HEK293 (cell line): ENCODE results near the gene CDK5.

Experiments used
- CTCF ChIA-PET: fragments of 350-600 bp; formaldehyde crosslinking; extraction: SDS; loops from one replicate; lab custom pipeline; 2021; ENCODE audit warnings: antibody characterized with exemption; lab: Yijun Ruan, JAX
- POLR2A ChIA-PET: fragments of 300-600 bp; formaldehyde crosslinking; extraction: SDS; loops from one replicate; lab custom pipeline; 2020; ENCODE audit warnings: antibody characterized with exemption, inconsistent platforms; lab: Yijun Ruan, JAX
- H3K27ac ChIP-seq: fragments of 200-500 bp; sonication (Bioruptor generic); 2 replicates; pipeline ENCODE4 v1.5.1; 2014; ENCODE audit warnings: low read depth, low read length, control low read depth, inconsistent platforms; ENCODE audit errors: extremely low read depth
- H3K36me3 ChIP-seq, 2 experiments: fragments of 200-500 bp in 1 of 2; sonication (Bioruptor generic) in 1 of 2; 1 replicate in 1 of 2; 2 replicates in 1 of 2; pipeline ENCODE4 v1.5.1; 2014 to 2017; ENCODE audit warnings: inconsistent platforms in 2 of 2, low read length in 2 of 2; ENCODE audit not compliant: control insufficient read depth in 2 of 2, insufficient read depth in 1 of 2
- H3K4me1 ChIP-seq: fragments of 200-500 bp; sonication (Bioruptor generic); 2 replicates; pipeline ENCODE4 v1.5.1; 2014; ENCODE audit warnings: mild to moderate bottlenecking, low read length, inconsistent platforms; ENCODE audit not compliant: control insufficient read depth, insufficient read depth
- H3K4me3 ChIP-seq: 2 replicates; pipeline ENCODE4 v1.5.1; 2011; ENCODE audit warnings: low read depth, mild to moderate bottlenecking, control low read depth, low read length, moderate library complexity
- H3K9me3 ChIP-seq: fragments of 200-500 bp; sonication (Bioruptor generic); 2 replicates; pipeline ENCODE4 v1.5.1; 2014; ENCODE audit warnings: low read depth, low read length, inconsistent platforms; ENCODE audit not compliant: control insufficient read depth, insufficient read depth
- CTCF ChIP-seq: fragments of 450-650 bp; formaldehyde crosslinking; IDR thresholded peaks from 2 replicates; pipeline ENCODE4 v1.5.1; 2016; ENCODE audit warnings: missing biosample characterization, missing genetic modification characterization
- SP3 ChIP-seq: fragments of 450-650 bp; formaldehyde crosslinking; IDR thresholded peaks from 2 replicates; pipeline ENCODE4 v1.5.1; 2016; ENCODE audit warnings: missing biosample characterization, missing genetic modification characterization
- TRIM28 ChIP-seq: IDR thresholded peaks from 2 replicates; pipeline ENCODE4 v1.6.1; 2011; ENCODE audit warnings: low read length, control low read depth, borderline replicate concordance
- ZFP3 ChIP-seq: fragments of 450-650 bp; formaldehyde crosslinking; IDR thresholded peaks from 2 replicates; pipeline ENCODE4 v1.5.1; 2016; ENCODE audit warnings: low read depth, missing biosample characterization, missing genetic modification characterization
- ZNF394 ChIP-seq: fragments of 450-650 bp; formaldehyde crosslinking; IDR thresholded peaks from 2 replicates; pipeline ENCODE4 v1.5.1; 2016; ENCODE audit warnings: missing biosample characterization, missing genetic modification characterization, mild to moderate bottlenecking, moderate library complexity, borderline replicate concordance
- ZNF571 ChIP-seq: fragments of 450-650 bp; formaldehyde crosslinking; IDR thresholded peaks from 2 replicates; pipeline ENCODE4 v1.5.0; 2017; ENCODE audit warnings: missing biosample characterization, missing genetic modification characterization
- ZNF624 ChIP-seq: fragments of 450-650 bp; formaldehyde crosslinking; IDR thresholded peaks from 2 replicates; pipeline ENCODE4 v1.5.1; 2017; ENCODE audit warnings: missing biosample characterization, missing genetic modification characterization
- ZNF654 ChIP-seq: fragments of 450-650 bp; formaldehyde crosslinking; IDR thresholded peaks from 2 replicates; pipeline ENCODE4 v1.5.1; 2016; ENCODE audit warnings: low read depth, missing biosample characterization, missing genetic modification characterization
- ZNF791 ChIP-seq: fragments of 450-650 bp; formaldehyde crosslinking; IDR thresholded peaks from 2 replicates; pipeline ENCODE4 v1.5.1; 2016; ENCODE audit warnings: missing biosample characterization, missing genetic modification characterization
- ZNF830 ChIP-seq: fragments of 450-650 bp; IDR thresholded peaks from 2 replicates; pipeline ENCODE4 v1.5.0; 2018; ENCODE audit warnings: missing biosample characterization, missing genetic modification characterization, low read depth, mild to moderate bottlenecking, moderate library complexity
- ZSCAN30 ChIP-seq: fragments of 450-650 bp; IDR thresholded peaks from 2 replicates; pipeline ENCODE4 v1.5.1; 2018; ENCODE audit warnings: missing biosample characterization, mild to moderate bottlenecking, missing genetic modification characterization, moderate library complexity
- TF ChIP-seq, protein P1 (sequence below): fragments of 450-650 bp; formaldehyde crosslinking; conservative IDR thresholded peaks from 2 replicates; pipeline ENCODE4 v1.5.1; 2016; ENCODE audit warnings: low read depth, missing biosample characterization, missing genetic modification characterization
- TF ChIP-seq, protein P2 (sequence below): fragments of 450-650 bp; formaldehyde crosslinking; IDR thresholded peaks from 2 replicates; pipeline ENCODE4 v1.5.1; 2016; ENCODE audit warnings: missing biosample characterization, missing genetic modification characterization, borderline replicate concordance
- TF ChIP-seq, protein P3 (sequence below): fragments of 450-650 bp; formaldehyde crosslinking; IDR thresholded peaks from 2 replicates; pipeline ENCODE4 v1.5.1; 2016; ENCODE audit warnings: missing biosample characterization, missing genetic modification characterization, low read depth

CDK5 gene

GRCh38 chr7:151091988-151092387, 34.3 kb upstream of the CDK5 start (continued):
- TF ChIP-seq, protein P1, sequence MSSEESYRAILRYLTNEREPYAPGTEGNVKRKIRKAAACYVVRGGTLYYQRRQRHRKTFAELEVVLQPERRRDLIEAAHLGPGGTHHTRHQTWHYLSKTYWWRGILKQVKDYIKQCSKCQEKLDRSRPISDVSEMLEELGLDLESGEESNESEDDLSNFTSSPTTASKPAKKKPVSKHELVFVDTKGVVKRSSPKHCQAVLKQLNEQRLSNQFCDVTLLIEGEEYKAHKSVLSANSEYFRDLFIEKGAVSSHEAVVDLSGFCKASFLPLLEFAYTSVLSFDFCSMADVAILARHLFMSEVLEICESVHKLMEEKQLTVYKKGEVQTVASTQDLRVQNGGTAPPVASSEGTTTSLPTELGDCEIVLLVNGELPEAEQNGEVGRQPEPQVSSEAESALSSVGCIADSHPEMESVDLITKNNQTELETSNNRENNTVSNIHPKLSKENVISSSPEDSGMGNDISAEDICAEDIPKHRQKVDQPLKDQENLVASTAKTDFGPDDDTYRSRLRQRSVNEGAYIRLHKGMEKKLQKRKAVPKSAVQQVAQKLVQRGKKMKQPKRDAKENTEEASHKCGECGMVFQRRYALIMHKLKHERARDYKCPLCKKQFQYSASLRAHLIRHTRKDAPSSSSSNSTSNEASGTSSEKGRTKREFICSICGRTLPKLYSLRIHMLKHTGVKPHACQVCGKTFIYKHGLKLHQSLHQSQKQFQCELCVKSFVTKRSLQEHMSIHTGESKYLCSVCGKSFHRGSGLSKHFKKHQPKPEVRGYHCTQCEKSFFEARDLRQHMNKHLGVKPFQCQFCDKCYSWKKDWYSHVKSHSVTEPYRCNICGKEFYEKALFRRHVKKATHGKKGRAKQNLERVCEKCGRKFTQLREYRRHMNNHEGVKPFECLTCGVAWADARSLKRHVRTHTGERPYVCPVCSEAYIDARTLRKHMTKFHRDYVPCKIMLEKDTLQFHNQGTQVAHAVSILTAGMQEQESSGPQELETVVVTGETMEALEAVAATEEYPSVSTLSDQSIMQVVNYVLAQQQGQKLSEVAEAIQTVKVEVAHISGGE (tag by site-specific recombination) = no peak
- TF ChIP-seq TRIM28 (no peak), SP3 (no peak)

DNA sequence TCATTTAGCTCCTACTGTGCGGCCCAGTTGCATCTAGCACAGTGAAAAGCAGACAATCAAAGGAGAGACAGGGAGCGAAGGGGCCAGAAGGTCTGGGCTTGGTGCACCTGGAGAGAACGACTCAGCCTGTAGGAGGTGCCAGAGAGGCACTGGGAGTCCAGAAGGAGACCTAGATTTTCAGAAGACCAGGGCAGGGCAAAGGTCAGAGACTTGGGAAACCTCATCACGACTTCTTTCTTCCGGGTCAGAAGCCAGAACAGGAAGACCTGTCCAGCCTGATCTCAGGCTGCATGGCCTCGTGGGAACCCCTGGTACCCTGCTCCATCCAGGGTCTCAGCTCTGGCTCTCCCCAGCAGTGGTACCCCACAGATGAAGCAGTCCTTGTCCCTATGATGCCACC, 33.7 kb upstream of the CDK5 start:
- TF ChIP-seq ZNF654 (tag by site-specific recombination) = peak; percentile 6; the same call in 1 of the 2 replicates
- no peak for TF ChIP-seq ZFP3 (tag by site-specific recombination)
- TF ChIP-seq, protein P2, sequence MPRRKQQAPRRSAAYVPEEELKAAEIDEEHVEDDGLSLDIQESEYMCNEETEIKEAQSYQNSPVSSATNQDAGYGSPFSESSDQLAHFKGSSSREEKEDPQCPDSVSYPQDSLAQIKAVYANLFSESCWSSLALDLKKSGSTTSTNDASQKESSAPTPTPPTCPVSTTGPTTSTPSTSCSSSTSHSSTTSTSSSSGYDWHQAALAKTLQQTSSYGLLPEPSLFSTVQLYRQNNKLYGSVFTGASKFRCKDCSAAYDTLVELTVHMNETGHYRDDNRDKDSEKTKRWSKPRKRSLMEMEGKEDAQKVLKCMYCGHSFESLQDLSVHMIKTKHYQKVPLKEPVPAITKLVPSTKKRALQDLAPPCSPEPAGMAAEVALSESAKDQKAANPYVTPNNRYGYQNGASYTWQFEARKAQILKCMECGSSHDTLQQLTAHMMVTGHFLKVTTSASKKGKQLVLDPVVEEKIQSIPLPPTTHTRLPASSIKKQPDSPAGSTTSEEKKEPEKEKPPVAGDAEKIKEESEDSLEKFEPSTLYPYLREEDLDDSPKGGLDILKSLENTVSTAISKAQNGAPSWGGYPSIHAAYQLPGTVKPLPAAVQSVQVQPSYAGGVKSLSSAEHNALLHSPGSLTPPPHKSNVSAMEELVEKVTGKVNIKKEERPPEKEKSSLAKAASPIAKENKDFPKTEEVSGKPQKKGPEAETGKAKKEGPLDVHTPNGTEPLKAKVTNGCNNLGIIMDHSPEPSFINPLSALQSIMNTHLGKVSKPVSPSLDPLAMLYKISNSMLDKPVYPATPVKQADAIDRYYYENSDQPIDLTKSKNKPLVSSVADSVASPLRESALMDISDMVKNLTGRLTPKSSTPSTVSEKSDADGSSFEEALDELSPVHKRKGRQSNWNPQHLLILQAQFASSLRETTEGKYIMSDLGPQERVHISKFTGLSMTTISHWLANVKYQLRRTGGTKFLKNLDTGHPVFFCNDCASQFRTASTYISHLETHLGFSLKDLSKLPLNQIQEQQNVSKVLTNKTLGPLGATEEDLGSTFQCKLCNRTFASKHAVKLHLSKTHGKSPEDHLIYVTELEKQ (tag by site-specific recombination) = no peak
- peak; percentile 41 for TF ChIP-seq CTCF
- no peak for TF ChIP-seq TRIM28
- CTCF ChIA-PET = interaction anchor here (0.9 to 4.9 kb wide), 6 partner anchors 9 to 79 kb away, joined by 3 to 43 read pairs (median 4); partner anchors contain the start of gene ABCB8
- Histone ChIP-seq H3K9me3 (no peaks in the 10 kb centered on the region), H3K4me1 (peaks cover 4% of the 10 kb centered on the region; the same call in 1 of the 2 replicates), H3K36me3 (peaks cover 0 to 51% of the 10 kb centered on the region in 2 experiments; a peak in 1 of 3 replicates), H3K27ac (no peak overlapping the region), H3K4me3 (no peak overlapping the region)
- POLR2A ChIA-PET = no interaction called here

- CTCF ChIA-PET = interaction anchor here (0.9 to 4.9 kb wide), 5 partner anchors 8 to 78 kb away, joined by 3 to 43 read pairs (median 3); no protein-coding TSS in a partner anchor
- peaks cover 0 to 49% of the 10 kb centered on the region in 2 experiments; a peak in 1 of 3 replicates for H3K36me3 ChIP-seq
- POLR2A ChIA-PET = no interaction called here
- H3K4me3 ChIP-seq = no peak overlapping the region
- H3K4me1 ChIP-seq = peaks cover 4% of the 10 kb centered on the region; the same call in 1 of the 2 replicates
- H3K27ac ChIP-seq = no peak overlapping the region
- no peak for TF ChIP-seq ZNF791
- no peak for TF ChIP-seq ZNF571
- no peak for TF ChIP-seq ZNF830 (tag by site-specific recombination)
- no peak for TF ChIP-seq ZNF624 (tag by site-specific recombination)
- TF ChIP-seq, protein P3, sequence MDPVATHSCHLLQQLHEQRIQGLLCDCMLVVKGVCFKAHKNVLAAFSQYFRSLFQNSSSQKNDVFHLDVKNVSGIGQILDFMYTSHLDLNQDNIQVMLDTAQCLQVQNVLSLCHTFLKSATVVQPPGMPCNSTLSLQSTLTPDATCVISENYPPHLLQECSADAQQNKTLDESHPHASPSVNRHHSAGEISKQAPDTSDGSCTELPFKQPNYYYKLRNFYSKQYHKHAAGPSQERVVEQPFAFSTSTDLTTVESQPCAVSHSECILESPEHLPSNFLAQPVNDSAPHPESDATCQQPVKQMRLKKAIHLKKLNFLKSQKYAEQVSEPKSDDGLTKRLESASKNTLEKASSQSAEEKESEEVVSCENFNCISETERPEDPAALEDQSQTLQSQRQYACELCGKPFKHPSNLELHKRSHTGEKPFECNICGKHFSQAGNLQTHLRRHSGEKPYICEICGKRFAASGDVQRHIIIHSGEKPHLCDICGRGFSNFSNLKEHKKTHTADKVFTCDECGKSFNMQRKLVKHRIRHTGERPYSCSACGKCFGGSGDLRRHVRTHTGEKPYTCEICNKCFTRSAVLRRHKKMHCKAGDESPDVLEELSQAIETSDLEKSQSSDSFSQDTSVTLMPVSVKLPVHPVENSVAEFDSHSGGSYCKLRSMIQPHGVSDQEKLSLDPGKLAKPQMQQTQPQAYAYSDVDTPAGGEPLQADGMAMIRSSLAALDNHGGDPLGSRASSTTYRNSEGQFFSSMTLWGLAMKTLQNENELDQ (tag by site-specific recombination) = no peak
- no peak for TF ChIP-seq ZSCAN30 (tag by site-specific recombination)
- TF ChIP-seq ZNF394 = no peak
- no peaks in the 10 kb centered on the region for H3K9me3 ChIP-seq
Measured at GRCh38 chr7:151091003-151091402, 33.3 kb upstream of the CDK5 start.
